HG02981 (cell line): ENCODE results near the gene DGKK.
"Not testable (repeated sequence)": the region's sequence is repeated elsewhere in the genome, so short reads cannot be mapped to it uniquely, and the experiment has no call there.

Source experiments
- ATAC-seq: cut with Tn5 transposase; IDR thresholded peaks from one replicate; pipeline ENCODE4 v1.9.1; 2021; ENCODE audit warnings: mild to moderate bottlenecking, moderate library complexity; ENCODE audit not compliant: unreplicated experiment

Gene DGKK

DNA sequence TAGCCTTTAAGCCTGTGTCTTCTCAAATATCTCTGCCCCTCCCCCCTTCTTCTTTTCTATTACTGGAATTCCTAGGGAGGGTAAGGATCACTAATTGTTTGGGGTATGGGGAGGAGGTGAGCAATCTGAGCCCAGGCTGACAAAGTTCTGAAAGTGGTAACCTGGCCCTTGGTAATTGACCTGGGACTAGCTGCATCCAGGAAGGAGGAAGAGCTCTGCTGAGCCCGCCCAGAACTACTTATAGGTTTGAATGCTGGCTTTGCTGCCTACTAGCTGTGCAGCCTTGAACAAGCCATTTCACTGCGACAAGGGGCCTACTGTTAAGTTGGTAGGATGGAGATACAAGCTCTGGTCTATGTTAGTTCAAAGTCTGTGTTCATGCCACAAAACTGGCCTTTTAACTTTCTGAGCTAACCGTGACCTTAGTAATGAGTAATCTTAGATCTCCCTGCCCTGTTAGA lies 37.8 kb downstream of the DGKK start:
- no peak for ATAC-seq

DNA sequence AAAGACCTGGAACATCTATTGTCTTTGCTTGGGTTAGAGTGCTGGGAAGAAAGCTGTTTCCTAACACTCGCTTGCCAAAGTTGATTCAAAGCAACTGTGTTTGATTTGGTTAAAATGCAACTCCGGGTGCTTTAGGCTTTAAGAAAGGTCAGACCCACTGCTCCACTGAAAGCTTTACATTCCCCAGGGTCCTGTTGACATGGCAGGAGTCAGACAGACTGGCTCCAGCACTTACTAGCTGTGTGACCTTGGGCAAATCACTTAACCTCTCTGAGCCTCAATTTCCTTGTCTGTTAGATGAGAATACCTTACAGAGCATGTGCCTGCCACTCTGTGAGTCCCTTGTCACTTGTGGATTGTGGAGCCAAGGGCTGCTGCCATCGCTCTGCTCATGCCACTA lies 39.0 kb downstream of the DGKK start:
- ATAC-seq: no peak

DNA sequence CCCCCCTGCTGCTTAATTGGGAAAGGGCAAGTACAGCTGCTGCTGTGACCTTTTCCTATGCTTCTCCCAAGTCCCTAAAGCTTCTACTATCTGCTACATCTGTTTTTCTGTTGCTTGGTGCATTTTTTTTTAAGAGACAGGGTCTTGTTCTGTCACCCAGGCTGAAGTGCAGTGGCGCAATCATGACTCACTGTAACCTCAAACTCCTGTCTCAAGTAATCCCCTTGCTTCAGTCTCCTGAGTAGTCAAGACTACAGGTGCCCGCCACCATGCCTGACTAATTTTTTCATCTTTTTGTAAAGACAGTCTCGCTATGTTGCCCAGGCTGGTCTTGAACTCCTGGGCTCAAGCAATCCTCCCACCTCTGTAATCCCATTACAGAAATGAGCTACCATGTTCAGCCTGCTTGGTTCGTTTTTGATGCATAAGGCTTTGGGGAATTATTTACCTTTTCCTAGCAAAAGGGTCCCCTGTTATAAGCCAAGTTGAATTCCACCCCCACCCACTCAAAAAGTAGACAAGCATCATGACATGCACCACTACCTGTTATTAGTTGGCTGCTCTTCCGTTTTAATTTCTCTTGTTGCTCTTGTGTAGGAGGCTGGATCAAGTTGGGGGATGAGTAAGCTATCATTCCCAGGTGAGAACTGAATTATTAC lies 39.6 kb downstream of the DGKK start:
- ATAC-seq: no peak

DNA sequence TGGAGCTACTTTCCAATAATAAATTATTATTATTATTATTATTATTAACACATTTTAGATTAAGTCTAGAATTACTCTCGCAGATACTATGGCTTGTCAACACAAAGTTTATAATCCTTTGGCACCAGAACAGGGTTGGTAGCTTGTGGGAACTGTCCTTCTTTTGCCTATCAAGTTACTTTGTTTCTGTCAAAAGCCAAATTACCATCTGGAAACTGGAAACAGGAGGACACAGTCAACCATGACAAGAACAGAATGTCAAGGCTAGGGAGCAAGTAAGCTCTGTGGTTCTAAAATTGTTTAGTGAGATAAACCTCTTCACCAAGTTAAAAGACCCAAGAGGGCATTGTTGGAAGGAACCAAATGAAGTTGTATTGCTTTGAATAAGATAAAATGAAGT lies 42.5 kb downstream of the DGKK start:
- ATAC-seq: no peak

DNA sequence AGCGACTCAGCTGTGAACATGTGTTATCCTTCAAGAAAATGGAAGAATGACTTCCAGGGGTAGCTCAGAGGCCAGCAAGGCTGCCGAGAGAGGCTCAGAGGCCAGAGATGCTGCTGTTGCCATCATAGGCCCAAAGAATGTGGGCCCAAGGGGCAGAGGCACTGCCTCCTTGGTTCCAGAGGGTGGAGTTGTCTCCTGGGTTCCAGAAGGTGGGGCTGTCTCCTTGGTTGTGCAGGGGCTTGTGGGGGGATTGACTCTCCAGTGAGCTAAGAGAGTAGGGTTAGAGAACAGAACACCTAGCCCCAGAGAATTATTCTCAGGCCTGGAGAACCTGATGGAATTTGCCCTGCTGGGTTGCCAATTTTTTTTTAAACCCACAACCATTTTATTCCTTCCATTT lies 62.6 kb downstream of the DGKK start:
- no peak for ATAC-seq

DNA sequence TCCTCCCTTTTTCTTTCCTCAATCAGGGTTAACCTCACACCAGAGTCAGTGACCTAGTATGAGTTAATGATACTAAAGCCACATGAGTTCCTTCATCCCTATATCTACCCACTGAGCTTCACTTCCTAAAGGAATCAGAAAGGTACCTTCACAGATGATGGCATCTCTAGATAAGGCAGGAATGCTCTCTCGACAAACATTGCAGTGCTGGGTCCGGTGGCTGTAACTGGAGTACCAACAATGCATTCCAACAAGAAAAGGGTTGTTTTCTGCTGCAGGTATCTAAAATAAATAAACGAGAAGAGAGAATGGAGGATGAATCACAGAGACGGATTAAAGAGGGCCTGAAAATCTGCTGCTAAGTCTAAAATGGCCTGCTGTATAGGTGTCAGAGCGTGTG lies 66.7 kb downstream of the DGKK start:
- ATAC-seq: no peak

DNA sequence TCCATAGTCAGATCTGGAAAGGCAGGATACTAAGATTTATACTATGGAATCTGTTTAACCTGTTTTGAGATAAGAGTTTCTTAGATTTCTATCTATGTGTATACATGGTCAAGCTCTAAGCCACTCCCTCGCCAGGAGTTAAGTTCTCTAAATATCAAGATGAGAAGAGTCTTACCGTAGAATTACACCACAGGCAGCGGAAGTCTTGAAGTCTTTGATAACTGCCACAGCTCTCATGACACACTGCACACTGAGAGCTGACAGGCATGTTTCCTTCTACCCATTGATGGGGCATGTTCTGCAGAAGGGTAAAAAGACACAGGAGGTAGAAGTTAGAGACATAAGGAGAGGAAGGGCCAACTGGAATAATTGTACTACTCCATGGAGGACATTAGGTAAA lies 67.7 kb downstream of the DGKK start:
- ATAC-seq: no peak

DNA sequence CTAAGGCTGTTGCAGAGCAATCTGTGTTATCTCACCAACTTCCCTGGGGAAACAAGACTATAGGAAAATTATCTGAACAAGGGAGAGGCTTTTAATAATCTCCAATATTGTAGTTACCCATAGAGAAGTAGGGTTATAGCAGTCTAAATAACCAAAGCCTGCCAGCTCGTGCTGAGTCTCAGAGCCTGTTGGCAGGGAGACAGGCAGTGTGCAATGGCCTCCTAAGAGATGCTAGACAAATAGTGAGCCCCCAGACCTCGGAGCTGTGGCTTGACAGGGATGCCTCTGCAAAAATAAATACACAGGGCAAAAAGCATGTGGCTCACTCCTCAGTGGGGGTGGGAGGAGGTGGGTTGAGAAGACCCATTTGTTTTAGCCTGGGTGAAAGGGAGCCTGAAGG lies 76.7 kb downstream of the DGKK start:
- no peak for ATAC-seq

DNA sequence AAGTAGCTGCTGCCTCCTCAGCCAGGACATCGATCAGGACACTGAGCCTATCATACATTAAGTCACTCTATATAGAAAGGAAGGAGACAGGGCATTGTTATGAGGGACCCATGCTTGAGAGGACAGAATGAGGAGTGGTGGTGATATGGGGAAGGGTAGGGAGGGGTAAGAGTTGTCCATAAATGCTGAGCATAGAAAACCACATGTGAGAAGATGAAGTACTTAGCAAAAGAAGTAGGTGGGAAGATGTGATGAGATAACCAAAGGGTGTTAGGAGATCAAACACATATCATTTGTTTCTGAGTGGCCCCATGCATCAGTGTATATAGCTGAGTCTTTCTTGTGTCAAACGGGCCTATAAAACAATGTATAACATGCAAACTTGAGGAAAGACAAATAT lies 84.1 kb downstream of the DGKK start:
- no peak for ATAC-seq

DNA sequence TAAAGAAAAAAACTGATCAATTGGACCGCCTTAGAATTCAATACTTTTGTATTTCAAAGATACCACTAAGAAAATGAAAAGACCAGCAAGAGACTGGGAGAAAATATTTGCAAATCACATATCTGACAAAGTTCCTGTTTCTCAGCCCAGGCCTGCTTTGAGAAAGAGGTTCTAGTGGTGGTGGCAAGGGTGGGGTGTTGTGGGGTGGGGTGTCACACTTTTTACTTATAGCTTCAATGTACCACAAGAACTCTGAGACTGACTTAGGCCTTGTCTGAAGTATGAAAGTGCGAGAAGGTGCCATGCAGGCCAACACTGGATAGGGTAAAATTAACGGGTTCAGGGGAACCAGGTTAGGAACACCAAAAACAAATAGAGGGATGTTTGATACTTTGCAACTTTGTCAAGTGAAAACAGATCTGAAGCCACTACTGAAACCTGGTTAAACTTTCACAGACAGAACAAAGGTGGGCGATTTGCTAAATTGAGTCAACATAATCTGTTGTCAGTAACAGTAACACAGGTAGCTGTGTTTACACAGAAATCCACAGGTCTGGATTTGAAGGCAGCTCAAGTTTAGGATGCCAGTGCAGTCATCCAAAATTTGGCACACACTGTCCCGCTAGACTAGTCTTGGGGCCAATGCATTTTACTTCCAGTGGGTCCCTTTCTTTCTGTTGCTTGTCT lies 88.8 kb downstream of the DGKK start:
- ATAC-seq: no peak

DNA sequence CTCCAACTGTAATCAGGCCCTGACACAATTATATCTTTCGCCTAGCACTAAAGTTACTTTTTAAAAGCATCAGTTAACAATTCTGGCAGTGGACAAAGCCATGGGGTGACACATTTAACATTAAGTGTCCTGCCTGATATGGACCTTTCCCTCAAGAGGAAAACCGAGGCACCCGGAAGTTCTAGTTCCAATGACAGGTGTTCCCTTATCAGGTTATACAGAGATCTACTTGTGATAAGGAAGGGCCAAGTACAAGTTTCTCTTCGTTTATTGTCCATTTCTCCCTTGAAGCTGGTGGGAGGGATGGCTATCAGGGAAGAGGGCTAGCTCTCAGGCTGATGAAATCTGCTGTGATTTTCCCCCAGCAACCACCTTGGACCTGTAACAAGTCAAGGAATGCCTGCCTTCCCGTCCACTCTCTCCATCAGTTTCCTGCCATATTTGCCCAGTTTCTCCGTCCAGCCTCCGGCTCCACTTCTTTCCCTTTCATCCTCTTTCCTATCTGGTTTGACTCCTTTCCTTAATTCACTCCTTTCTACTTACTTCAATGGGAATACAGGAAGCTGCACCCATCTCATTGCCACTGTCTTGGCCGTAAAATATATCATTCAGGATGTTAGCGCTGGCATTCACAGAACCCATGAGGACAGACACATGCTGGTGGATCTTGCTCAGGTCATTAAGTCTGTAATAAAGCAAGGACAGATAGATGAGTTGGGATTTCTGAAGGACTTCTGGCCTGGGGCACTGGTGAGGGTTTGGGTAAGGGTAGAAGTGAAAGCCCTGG lies 95.0 kb downstream of the DGKK start:
- no peak for ATAC-seq

DNA sequence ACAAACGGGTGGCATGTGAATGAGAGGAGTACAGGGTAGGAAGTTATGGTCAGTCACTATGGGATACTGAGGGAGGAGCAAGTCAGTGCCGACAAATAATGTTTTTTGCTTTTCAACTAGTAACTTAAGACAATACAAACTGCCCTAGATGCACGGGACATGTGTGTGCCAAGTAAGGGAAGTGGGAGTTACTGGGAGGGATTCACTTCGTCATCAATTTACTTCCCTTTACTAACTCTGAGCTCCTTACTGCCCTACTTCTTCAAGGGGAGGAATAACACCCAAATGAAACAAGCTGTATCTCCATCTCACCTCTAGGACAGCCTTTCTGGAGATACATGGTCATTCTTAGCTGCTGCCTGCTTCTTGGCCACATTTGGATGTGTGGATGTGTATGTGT lies 97.7 kb downstream of the DGKK start:
- no peak for ATAC-seq

DNA sequence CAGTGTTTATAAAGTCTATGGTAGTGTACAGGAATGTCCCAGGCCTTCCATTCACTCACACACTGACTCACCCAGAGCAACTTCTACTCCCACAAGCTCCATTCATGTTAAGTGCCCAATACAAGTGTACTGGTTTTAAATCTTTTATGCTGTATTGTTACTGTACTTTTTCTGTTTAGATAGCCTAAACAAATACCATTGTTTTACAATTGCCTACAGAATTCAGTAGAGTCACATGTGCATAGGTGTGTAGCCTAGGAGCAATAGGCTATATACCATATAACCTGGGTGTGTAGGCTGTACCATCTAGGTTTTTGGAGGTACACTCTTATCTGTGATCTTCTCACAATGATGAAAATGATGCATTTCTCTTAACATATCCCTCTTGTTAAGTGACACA lies 126.7 kb downstream of the DGKK start:
- no peak for ATAC-seq

DNA sequence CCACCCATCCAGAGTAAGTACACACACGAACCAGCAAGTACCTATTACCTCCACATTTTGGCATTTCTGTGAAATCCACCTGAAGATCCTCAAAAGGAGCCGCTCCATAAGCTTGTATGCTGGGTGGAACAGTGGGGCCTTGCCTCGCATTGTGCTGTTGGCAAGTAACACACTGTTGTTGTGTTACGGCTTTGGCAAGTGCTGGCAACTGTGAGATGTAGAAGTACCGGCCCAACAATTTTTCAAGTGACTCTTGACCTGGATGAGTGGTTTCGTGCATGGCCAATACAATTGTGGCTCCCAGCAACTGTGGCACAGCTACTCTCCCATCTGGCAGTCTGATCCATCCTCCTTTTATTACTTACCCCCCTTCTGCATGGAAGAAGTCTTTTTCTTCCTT lies 137.3 kb downstream of the DGKK start:
- ATAC-seq: no peak

DNA sequence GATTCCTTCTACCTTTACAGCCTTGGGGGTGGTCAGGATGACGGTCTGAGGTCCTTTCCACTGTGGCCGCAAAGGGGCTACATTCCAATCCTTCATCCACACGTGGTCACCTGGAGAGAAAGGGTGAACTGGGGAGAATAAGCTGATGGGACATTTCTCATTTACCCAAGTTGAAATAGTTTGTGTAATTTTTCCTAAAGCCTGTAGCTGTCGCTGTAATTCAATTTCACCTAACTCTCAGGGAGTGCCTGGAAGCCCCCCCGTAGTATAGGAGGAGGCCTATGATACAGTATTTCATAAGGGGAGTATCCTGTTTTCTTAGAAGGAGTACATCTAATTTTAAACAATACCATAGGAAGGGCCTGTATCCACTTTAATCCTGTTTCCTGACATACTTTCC lies 138.0 kb downstream of the DGKK start:
- ATAC-seq: not testable (repeated sequence)

DNA sequence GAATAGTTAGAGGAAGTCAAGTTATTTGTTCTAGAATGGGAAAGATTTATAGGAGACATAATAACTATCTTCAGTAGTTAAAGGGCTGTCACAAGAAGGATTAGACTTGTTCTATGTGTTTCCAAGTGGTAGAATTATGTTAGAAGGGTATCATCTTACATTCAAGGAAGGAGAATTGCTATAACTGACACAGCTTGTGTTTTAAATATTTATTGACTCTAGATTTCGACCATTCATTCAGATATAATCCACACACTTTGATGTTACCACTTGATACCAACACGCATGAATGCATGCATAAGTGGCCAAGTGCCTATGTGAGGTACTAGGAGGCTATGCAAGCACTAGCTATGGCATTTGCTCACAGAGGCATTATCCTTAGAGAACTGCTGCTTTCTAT lies 143.4 kb downstream of the DGKK start:
- ATAC-seq: no peak
